GM12801 (cell line): Measurements from ENCODE around the gene VPS26B.

Experiments used
- TF ChIP-seq, protein P1 (sequence below): IDR thresholded peaks from one replicate; pipeline ENCODE4 v1.5.1; 2011; ENCODE audit warnings: control low read depth; ENCODE audit not compliant: insufficient read length; ENCODE audit errors: extremely low read depth

VPS26B gene

DNA sequence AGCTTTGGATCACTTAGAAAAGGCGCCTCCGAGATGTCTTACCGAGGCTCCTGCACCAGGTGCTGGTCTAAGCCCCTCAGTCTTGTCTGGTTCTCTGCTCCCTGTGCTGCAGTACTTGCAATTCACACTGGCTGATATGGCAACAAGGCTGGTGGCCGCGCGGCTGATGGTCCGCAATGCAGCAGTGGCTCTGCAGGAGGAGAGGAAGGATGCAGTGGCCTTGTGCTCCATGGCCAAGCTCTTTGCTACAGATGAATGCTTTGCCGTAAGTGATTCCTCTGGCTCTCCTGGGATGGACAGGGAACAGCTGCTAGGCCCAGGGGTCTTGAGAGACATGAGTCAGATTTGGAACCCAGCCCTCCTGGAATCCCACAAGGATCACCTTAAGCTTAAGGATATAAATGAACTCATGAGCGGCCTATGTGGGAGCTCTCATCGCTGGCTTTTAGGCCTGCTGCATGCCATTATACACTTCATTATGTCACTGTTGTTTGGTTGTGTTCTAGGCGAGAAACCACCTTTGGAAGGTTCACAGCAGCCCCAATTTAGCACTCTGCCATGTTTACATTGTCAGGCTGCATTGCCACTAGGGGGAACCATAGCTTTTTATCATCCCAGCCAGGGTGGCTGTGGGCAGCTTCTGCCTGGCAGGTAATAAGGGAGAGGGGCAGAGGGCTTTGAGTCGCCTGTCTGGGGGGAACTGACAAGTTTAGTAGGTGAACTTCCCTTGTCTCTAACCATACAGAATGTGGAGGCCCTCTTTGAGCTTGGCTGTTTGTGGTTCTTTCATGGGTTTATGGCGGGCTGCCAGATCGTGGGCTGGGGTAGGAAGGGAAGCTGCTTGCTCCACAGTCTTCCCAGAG, 37.4 kb downstream of the VPS26B start:
- TF ChIP-seq, protein P1, sequence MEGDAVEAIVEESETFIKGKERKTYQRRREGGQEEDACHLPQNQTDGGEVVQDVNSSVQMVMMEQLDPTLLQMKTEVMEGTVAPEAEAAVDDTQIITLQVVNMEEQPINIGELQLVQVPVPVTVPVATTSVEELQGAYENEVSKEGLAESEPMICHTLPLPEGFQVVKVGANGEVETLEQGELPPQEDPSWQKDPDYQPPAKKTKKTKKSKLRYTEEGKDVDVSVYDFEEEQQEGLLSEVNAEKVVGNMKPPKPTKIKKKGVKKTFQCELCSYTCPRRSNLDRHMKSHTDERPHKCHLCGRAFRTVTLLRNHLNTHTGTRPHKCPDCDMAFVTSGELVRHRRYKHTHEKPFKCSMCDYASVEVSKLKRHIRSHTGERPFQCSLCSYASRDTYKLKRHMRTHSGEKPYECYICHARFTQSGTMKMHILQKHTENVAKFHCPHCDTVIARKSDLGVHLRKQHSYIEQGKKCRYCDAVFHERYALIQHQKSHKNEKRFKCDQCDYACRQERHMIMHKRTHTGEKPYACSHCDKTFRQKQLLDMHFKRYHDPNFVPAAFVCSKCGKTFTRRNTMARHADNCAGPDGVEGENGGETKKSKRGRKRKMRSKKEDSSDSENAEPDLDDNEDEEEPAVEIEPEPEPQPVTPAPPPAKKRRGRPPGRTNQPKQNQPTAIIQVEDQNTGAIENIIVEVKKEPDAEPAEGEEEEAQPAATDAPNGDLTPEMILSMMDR, result no peak

DNA sequence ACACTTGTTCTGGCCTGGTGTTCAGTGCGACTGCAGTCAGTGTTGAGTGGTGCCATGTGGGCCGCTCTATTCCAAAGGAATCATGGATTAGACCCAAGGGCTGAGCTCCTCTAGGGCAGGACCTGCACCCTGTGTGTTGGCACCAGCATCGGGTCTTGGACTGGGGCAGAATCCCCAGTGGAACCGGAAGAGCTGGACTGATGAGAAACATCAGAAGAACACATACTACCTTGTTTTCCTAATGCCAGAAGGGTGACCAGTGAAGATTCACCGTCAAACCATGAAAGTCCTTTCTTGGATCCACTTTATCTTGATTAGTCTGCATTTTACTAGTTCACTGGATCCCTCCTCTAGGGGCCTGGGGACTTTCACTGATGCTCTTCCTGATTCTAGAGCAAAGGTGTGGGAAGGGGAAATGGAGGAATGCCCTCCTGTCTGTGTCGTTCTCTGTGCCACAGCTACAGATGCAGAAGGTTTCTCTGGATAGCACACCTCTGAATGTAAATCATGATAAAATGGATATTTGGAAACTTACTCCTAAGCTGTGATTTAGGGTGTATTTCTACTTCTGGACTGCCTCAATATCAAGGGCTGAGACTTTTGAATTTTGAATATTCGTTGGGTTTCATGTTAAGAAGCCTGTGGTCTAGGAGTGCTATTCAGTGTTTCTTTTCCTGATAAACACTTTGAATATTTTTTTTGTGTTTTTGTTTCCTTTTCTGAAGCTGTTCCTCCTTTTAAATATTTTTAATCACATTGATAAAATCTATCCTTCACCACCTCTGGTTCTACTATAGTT, 40.7 kb downstream of the VPS26B start:
- TF ChIP-seq, protein P1, result no peak

DNA sequence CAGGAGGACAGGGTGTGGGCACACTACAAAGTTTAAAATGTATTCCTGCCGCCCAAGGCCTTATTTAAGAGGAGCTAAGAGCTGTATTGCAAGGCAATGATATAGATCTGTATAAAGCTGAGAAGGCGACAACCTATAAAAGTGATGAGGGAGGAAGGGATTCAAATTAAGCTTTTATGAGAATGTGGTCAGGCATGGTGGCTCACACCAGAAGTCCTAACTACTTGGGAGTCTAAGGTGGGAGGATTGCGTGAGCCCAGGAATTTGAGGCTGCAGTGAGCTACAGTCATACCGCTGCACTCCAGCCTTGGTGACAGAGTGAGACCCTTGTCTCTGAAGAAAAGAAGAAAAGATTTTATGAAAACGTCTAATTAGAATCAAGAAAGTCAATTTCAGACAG, 42.0 kb downstream of the VPS26B start:
- TF ChIP-seq, protein P1, result no peak

DNA sequence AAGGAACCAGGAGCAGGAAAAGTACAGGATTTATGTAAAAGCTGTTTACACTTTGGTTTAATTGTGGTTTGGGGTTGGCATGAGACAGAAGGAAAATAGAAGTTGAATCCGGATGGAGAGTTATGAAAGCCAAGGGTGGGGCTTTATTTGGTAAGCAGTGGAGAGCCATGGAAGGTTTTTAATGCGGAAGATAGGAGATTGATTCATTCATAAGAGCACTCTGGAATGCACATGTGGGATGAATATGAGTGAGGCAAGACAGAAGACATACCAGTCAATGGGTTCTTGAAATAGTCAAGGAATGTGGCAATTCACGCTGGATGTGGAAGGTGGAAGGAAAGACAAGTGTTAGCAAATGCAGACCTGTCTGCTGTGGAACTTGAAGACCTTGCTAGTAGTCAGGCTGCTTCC, 42.4 kb downstream of the VPS26B start:
- TF ChIP-seq, protein P1, result no peak

DNA sequence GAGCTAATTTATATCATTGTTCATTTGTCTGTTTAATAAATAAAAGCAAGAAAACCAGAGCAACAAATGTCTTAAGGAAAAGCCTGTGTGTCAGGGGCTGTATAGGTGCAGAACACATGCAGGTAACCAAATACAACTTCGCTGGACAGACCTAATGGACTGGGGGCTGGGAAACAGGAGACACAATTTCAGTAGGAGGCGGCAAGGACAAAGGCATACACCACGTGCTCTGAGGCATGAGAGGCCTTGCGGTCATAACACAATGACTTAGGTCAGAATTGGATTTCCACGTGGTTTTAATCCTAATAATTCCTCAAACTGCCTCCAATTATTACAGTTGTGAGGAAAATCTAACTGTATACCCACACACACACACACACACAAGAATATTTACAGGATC, 43.0 kb downstream of the VPS26B start:
- TF ChIP-seq, protein P1, result no peak

DNA sequence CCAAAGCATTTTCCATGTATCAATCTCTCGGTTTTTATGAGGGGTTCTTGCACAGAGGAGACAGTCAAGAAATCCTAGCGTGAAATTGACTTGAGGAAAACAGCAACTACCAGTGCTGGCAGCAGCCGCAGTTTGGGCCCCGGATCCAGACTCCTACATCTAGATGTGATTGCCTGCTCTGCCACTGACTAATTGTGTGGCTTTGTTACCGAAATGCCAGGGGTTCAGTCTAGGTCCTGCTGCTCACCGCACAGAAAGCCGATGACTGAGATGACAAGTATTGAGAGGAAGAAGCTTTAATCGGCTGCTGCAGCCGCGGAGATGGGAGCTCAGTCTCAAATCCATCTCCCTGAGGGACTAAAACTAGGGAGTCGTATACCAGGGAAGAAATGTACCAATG, 43.5 kb downstream of the VPS26B start:
- TF ChIP-seq, protein P1, result no peak

DNA sequence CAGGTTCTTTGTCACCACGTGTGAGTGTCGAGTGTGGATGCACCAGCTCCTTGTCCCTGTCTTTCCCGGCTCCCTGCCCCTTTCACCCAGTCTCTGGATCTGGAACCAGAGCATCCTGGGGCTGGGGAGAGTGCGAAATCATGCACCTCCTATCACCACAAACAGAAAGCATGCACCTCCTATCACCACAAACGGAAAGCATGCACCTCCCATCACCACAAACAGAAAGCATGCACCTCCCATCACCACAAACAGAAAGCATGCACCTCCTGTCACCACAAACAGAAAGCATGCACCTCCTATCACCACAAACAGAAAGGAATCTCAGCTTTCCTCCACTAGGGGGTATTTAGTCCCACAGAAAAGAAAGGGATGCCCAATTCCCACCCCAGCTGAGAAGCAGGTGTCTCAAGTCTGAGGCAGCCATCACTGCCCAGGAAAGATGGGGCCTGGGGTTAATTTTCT, 45.8 kb downstream of the VPS26B start:
- TF ChIP-seq, protein P1, result no peak
